Measurements from ENCODE around the gene DCLK3.

DCLK3 gene

DNA sequence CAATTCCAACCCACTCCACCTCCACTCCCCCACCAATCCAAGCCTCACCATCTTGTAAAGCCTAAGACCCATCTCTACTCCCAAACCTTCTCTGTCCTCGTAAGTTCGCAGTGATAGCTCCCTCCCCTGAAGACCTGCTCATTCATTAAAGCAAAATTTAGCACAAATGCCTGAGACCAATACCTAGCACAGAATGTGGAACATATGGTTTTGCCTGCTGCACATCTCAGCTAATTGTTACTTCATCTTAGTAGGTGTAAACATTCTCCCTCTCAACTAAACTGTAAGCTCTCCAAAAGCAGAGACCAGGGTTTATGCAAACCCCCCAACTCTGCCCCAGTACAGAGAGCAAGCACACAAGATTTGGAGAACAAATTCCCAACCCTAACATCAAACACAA, 20.5 kb downstream of the DCLK3 start:
- FAIRE-seq (no peak), DNase-seq (ENCODE audit: insufficient read length, low spot score) (no peak)
- TF ChIP-seq POLR2AphosphoS5 (IDR thresholded peaks at IDR 0.05; ENCODE audit: low read depth, low read length), result no peak
- TF ChIP-seq POLR2A (IDR thresholded peaks at IDR 0.05; ENCODE audit: low read depth, low read length), result no peak
- TF ChIP-seq SPI1 (IDR thresholded peaks at IDR 0.05; ENCODE audit: low read depth, low read length), result no peak
- TF ChIP-seq POU2F2 (IDR thresholded peaks at IDR 0.05; ENCODE audit: low read depth, low read length), result no peak
- no peak for TF ChIP-seq TAF1 (IDR thresholded peaks at IDR 0.05; ENCODE audit: low read depth, low read length)

DNA sequence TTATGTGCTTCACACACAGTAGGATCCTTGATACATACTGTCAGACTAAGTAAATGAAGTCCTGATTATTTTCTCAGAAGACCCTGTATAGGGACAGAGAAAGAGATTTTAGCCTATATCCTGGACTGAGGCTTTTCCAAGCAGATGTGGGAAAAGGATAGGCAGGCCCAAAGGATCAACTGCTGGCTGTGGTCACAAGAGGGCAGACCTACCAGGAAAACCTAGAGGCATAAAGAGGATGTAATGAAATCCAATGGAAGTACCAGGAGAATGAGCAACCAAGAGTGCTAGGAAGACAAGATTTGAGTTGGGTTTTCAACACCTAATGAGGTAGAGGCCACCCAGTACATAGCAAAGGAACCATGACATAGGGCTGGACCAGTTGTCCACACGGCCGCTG, 23.1 kb downstream of the DCLK3 start:
- DNase-seq (ENCODE audit: insufficient read length, low spot score), result no peak
- FAIRE-seq, result no peak
- TF ChIP-seq POLR2AphosphoS5 (IDR thresholded peaks at IDR 0.05; ENCODE audit: low read depth, low read length) (no peak), POLR2A (IDR thresholded peaks at IDR 0.05; ENCODE audit: low read depth, low read length) (no peak), PAX5 (IDR thresholded peaks at IDR 0.05; ENCODE audit: insufficient read depth, low read length, severe bottlenecking) (no peak), TAF1 (IDR thresholded peaks at IDR 0.05; ENCODE audit: low read depth, low read length) (no peak), SPI1 (IDR thresholded peaks at IDR 0.05; ENCODE audit: low read depth, low read length) (no peak), POU2F2 (IDR thresholded peaks at IDR 0.05; ENCODE audit: low read depth, low read length) (no peak)

DNA sequence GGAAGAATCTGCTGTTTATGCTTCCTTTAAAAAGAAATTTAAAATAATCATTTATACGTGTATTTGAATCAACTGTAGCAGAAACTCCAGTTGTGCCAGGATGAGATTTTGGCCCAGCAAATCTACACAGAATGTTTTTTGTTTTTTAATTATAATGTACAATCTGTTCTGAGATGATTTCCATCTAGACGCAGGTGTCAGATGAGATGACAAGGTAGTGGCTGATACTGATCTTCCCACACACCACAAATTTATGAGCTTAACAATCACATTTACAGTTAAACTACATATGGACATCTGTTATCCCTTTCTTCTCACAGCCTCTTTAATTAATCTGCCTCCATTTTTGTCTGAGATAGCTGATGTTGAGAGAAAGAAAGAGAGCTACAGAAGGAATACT, 23.6 kb downstream of the DCLK3 start:
- TF ChIP-seq POU2F2 (IDR thresholded peaks at IDR 0.05; ENCODE audit: low read depth, low read length), result no peak
- TF ChIP-seq POLR2AphosphoS5 (IDR thresholded peaks at IDR 0.05; ENCODE audit: low read depth, low read length), result no peak
- TF ChIP-seq TAF1 (IDR thresholded peaks at IDR 0.05; ENCODE audit: low read depth, low read length), result no peak
- no peak for TF ChIP-seq SPI1 (IDR thresholded peaks at IDR 0.05; ENCODE audit: low read depth, low read length)
- no peak for TF ChIP-seq POLR2A (IDR thresholded peaks at IDR 0.05; ENCODE audit: low read depth, low read length)
- TF ChIP-seq PAX5 (IDR thresholded peaks at IDR 0.05; ENCODE audit: insufficient read depth, low read length, severe bottlenecking), result no peak
- DNase-seq (ENCODE audit: insufficient read length, low spot score) (no peak), FAIRE-seq (no peak)

DNA sequence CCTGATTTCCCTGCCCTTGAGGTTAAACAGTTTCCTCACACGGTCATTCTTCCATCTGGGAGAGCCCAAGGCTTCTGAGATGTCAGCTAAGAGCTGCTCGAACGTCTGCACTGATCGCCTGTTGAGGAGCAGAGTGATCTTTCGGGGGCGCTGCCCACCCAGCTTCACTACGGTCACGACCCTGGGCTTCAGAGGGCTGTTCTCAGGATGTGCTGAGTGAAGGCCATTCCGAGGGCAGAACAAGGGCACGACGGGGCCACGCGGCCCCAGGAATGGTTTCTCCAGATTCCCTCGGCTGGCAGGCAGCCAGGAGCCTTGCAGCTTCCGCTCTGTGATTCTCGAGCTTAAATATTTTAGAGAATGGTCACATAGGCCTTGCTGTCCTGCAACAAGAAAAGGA, 25.7 kb downstream of the DCLK3 start:
- DNase-seq (ENCODE audit: insufficient read length, low spot score), result no peak
- no peak for FAIRE-seq
- TF ChIP-seq POU2F2 (IDR thresholded peaks at IDR 0.05; ENCODE audit: low read depth, low read length), result no peak
- no peak for TF ChIP-seq SPI1 (IDR thresholded peaks at IDR 0.05; ENCODE audit: low read depth, low read length)
- TF ChIP-seq TAF1 (IDR thresholded peaks at IDR 0.05; ENCODE audit: low read depth, low read length), result no peak

DNA sequence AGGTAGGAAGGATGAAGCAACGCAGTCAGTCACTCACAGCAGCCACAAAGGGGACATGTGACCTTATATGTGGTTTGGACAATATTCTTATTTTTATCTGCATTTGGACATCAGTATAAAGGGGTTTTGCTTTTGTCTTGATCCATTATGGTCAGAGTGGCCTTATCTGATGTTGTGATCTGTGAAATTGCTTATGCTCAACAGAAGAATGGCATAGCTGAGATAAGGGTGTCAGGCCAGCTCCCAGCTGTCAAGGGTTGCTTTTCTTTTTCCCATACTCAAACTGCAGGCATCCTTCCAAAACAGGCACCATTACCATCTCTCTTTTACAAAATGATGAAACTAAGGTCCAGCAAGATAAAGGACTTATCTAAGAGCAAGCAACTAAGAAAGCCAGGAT, 28.1 kb downstream of the DCLK3 start:
- TF ChIP-seq TAF1 (IDR thresholded peaks at IDR 0.05; ENCODE audit: low read depth, low read length) (no peak), PAX5 (IDR thresholded peaks at IDR 0.05; ENCODE audit: insufficient read depth, low read length, severe bottlenecking) (no peak), SPI1 (IDR thresholded peaks at IDR 0.05; ENCODE audit: low read depth, low read length) (no peak), POU2F2 (IDR thresholded peaks at IDR 0.05; ENCODE audit: low read depth, low read length) (no peak), POLR2A (IDR thresholded peaks at IDR 0.05; ENCODE audit: low read depth, low read length) (no peak), POLR2AphosphoS5 (IDR thresholded peaks at IDR 0.05; ENCODE audit: low read depth, low read length) (no peak)
- FAIRE-seq, result no peak
- DNase-seq (ENCODE audit: insufficient read length, low spot score), result no peak

DNA sequence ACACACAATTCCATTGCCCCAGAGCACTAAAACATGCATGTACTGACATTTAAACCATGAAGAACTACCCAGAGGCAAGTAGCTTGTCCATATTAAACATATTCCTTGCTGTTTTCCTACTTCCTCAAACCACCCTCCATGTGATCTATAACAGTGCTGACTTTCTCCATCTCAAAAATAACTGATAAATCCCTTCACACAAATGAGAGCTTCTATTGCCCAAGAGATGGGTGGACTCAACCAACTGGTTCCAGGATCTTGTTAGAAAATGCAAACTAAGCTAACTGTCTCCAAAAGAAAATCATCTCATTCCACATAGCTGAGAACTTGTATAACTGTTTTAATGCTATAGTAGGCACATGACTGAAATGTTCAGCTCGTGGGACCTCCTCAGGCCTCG, 29.6 kb downstream of the DCLK3 start:
- FAIRE-seq, result no peak
- TF ChIP-seq POLR2A (IDR thresholded peaks at IDR 0.05; ENCODE audit: low read depth, low read length) (no peak), PAX5 (IDR thresholded peaks at IDR 0.05; ENCODE audit: insufficient read depth, low read length, severe bottlenecking) (no peak), POU2F2 (IDR thresholded peaks at IDR 0.05; ENCODE audit: low read depth, low read length) (no peak), SPI1 (IDR thresholded peaks at IDR 0.05; ENCODE audit: low read depth, low read length) (no peak), TAF1 (IDR thresholded peaks at IDR 0.05; ENCODE audit: low read depth, low read length) (no peak), POLR2AphosphoS5 (IDR thresholded peaks at IDR 0.05; ENCODE audit: low read depth, low read length) (no peak)
- no peak for DNase-seq (ENCODE audit: insufficient read length, low spot score)

DNA sequence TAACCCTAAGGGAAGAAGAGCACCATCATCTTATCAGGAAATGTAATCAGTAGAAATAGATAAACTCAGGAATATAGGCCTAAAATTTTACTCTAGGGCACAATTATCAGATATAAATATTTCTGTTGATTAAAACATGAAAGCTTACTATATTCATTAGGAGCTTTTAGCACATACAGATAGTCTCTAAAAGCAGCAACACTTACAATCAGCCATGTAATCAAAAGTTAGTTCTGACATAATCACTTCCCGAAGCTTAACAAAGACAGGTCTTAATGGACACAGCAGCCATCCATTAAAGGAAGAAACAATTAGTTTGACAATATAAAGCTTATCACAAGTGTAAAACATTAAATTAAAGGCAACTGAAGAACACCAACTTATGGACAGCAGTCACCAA, 30.6 kb downstream of the DCLK3 start:
- DNase-seq (ENCODE audit: insufficient read length, low spot score), result no peak
- TF ChIP-seq POLR2A (IDR thresholded peaks at IDR 0.05; ENCODE audit: low read depth, low read length) (no peak), PAX5 (IDR thresholded peaks at IDR 0.05; ENCODE audit: insufficient read depth, low read length, severe bottlenecking) (no peak), POU2F2 (IDR thresholded peaks at IDR 0.05; ENCODE audit: low read depth, low read length) (no peak), POLR2AphosphoS5 (IDR thresholded peaks at IDR 0.05; ENCODE audit: low read depth, low read length) (no peak), TAF1 (IDR thresholded peaks at IDR 0.05; ENCODE audit: low read depth, low read length) (no peak), SPI1 (IDR thresholded peaks at IDR 0.05; ENCODE audit: low read depth, low read length) (no peak)
- no peak for FAIRE-seq

DNA sequence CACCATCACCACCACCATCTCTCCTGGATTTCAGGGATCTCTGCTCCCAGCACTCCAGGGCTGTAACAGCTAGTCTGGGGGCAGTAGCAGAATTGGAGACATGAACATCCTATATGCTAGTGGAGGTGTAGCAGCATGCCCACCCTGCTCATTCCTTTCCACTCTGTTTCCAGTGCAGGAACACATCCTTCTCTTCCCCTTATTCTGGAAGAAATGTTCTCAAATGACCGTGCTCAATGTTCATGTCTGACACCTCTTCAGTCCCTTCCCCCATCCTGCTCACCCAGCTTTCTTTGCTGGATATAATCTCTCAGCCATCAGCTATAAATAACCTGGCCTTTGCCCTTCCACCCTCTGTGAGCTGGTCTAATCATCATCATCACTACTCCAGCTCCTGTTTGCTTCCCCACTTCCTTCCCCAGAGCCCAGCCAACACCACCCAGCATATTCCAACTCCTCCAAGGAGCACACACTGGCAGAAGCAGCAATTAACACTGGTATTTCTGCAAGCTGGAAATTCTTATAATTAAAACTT, 31.1 kb downstream of the DCLK3 start:
- no peak for FAIRE-seq
- no peak for DNase-seq (ENCODE audit: insufficient read length, low spot score)
- TF ChIP-seq POU2F2 (IDR thresholded peaks at IDR 0.05; ENCODE audit: low read depth, low read length) (no peak), POLR2A (IDR thresholded peaks at IDR 0.05; ENCODE audit: low read depth, low read length) (no peak), POLR2AphosphoS5 (IDR thresholded peaks at IDR 0.05; ENCODE audit: low read depth, low read length) (no peak), PAX5 (IDR thresholded peaks at IDR 0.05; ENCODE audit: insufficient read depth, low read length, severe bottlenecking) (no peak), SPI1 (IDR thresholded peaks at IDR 0.05; ENCODE audit: low read depth, low read length) (no peak), TAF1 (IDR thresholded peaks at IDR 0.05; ENCODE audit: low read depth, low read length) (no peak)

DNA sequence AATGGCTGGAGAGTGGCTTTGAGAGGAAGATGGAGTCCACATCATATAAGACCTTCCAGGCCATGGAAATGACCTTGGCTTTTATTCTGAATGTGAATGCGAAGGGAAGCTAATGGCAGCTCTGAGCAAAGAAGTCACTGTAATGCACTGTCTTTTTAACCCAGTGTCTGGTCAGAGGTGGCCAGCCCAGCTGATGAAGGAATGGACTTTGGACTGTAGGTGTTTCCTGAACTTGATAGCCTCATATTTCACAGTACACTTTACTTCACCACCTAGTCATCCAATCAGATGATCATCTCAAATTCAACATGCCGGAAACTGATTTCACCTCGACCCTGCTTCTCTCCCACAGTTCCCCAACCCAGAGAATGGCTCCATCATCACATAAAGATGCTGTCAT, 33.4 kb downstream of the DCLK3 start:
- FAIRE-seq (no peak), DNase-seq (ENCODE audit: insufficient read length, low spot score) (no peak)
- TF ChIP-seq POLR2AphosphoS5 (IDR thresholded peaks at IDR 0.05; ENCODE audit: low read depth, low read length) (no peak), TAF1 (IDR thresholded peaks at IDR 0.05; ENCODE audit: low read depth, low read length) (no peak), POU2F2 (IDR thresholded peaks at IDR 0.05; ENCODE audit: low read depth, low read length) (no peak), PAX5 (IDR thresholded peaks at IDR 0.05; ENCODE audit: insufficient read depth, low read length, severe bottlenecking) (no peak), SPI1 (IDR thresholded peaks at IDR 0.05; ENCODE audit: low read depth, low read length) (no peak), POLR2A (IDR thresholded peaks at IDR 0.05; ENCODE audit: low read depth, low read length) (no peak)

Measured in GM12891 (cell line).